DND-41 (cell line): ENCODE measurements around the gene PTPN3.

ENCODE experiments used
- EZH2 ChIP-seq: IDR thresholded peaks from 3 replicates; pipeline ENCODE4 v1.6.1; 2012; ENCODE audit warnings: borderline replicate concordance, low read depth, mild to moderate bottlenecking, moderate library complexity, low read length, inconsistent platforms; ENCODE audit not compliant: severe bottlenecking
- TF ChIP-seq, protein P1 (sequence below): IDR thresholded peaks from 2 replicates; pipeline ENCODE4 v1.5.1; 2012; ENCODE audit warnings: borderline replicate concordance, low read length, moderate library complexity, mild to moderate bottlenecking; ENCODE audit not compliant: poor library complexity, severe bottlenecking; ENCODE audit errors: extremely low read depth

GRCh38 chr9:109499093-109499630, 1.1 kb upstream of the PTPN3 start:
- TF ChIP-seq, protein P1, sequence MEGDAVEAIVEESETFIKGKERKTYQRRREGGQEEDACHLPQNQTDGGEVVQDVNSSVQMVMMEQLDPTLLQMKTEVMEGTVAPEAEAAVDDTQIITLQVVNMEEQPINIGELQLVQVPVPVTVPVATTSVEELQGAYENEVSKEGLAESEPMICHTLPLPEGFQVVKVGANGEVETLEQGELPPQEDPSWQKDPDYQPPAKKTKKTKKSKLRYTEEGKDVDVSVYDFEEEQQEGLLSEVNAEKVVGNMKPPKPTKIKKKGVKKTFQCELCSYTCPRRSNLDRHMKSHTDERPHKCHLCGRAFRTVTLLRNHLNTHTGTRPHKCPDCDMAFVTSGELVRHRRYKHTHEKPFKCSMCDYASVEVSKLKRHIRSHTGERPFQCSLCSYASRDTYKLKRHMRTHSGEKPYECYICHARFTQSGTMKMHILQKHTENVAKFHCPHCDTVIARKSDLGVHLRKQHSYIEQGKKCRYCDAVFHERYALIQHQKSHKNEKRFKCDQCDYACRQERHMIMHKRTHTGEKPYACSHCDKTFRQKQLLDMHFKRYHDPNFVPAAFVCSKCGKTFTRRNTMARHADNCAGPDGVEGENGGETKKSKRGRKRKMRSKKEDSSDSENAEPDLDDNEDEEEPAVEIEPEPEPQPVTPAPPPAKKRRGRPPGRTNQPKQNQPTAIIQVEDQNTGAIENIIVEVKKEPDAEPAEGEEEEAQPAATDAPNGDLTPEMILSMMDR: no peak
- no peak for TF ChIP-seq EZH2
